ENCODE measurements around the gene DCP1B. TPM values are rescaled to one million over a fixed set of nuclear protein-coding genes. Genes with fewer than 3 reads are reported as not detected.
A peak's percentile ranks its signal among the peaks of the same experiment; 100 is the strongest.

DCP1B gene
- total and polyA plus RNA-seq, 12 donors, result 12.4 to 47.9 (median 28.5) TPM

DNA sequence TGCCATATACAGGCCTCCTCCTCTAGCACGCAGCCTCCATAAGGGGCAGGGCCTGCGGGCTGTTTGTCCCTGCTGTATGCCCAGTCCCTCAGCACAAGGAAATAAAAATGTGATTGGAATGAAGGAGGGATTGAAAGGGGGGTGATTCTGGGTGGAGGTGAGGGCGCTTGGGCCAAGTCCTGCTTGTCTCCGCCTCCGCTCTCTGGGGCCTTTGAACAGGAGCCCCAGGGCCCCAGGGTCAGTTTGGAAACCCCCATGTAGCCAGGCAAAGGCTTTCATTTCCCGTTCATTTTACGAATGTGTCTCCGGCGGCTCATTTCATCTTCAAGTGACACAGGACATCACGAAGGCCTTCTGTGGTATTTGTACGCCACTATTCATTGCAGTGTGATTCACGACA is 81.3 kb downstream of the DCP1B start:
- H3K27ac ChIP-seq, result no peak overlapping the region
- H3K36me3 ChIP-seq (replicated peaks in 1 of 2), result no peaks in the 10 kb centered on the region
- 90 to 95% (median 95%) methylated on average over 12 of the region's 12 CpGs for WGBS, 4 donors
- no peaks in the 10 kb centered on the region for H3K9me3 ChIP-seq (replicated peaks in 1 of 3)
- TF ChIP-seq, protein P1, sequence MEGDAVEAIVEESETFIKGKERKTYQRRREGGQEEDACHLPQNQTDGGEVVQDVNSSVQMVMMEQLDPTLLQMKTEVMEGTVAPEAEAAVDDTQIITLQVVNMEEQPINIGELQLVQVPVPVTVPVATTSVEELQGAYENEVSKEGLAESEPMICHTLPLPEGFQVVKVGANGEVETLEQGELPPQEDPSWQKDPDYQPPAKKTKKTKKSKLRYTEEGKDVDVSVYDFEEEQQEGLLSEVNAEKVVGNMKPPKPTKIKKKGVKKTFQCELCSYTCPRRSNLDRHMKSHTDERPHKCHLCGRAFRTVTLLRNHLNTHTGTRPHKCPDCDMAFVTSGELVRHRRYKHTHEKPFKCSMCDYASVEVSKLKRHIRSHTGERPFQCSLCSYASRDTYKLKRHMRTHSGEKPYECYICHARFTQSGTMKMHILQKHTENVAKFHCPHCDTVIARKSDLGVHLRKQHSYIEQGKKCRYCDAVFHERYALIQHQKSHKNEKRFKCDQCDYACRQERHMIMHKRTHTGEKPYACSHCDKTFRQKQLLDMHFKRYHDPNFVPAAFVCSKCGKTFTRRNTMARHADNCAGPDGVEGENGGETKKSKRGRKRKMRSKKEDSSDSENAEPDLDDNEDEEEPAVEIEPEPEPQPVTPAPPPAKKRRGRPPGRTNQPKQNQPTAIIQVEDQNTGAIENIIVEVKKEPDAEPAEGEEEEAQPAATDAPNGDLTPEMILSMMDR (IDR thresholded peaks at IDR 0.05), result no peak
- no peak for TF ChIP-seq POLR2A (IDR thresholded peaks at IDR 0.05)
- H3K27me3 ChIP-seq, result no peaks in the 10 kb centered on the region
- H3K4me1 ChIP-seq (replicated peaks in 1 of 2), result no peaks in the 10 kb centered on the region
- H3K4me3 ChIP-seq, result no peak overlapping the region
- intact Hi-C loops (cut with DNase I), result no loop called here
- peak in 4 of 7 donors; percentile 5 to 43 (median 8) for DNase-seq

DNA sequence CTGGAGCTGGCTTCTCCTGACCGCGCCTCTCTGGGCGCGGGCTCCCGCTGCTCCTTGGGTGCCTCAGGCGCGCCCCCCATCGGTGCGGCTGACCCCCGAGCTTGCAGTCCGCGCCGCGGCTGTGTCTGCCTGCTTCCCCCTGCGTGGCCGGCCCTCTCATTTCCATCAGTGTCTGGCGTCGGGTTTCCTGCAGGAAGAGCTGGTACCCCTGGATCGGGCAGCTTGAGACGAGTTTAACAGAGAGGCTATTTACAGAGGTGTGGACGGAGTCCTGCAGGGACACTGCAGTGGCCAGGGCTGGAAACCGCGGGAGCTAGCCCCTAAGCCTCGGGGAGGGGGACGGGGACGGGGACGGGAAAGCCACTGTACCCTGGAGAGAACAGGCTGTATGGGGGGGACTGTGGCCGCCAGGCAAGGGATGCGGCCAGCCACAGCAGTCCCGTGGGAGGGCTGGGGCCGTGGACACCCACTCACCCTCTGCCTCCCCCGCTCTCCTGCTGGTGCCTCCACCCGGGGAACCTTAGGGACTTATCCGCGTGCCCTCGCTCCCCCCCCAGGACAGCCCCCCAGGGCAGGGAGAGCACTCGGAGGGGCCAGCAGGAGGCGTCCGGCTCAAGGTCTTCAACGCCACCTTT is 82.1 kb downstream of the DCP1B start:
- Histone ChIP-seq H3K27me3 (no peaks in the 10 kb centered on the region), H3K9me3 (replicated peaks in 1 of 3) (no peaks in the 10 kb centered on the region), H3K4me1 (replicated peaks in 1 of 2) (peaks cover 0 to 4% of the 10 kb centered on the region in 2 donors), H3K36me3 (replicated peaks in 1 of 2) (no peaks in the 10 kb centered on the region), H3K27ac (no peak overlapping the region), H3K4me3 (no peak overlapping the region)
- peak in 4 of 7 donors; percentile 8 to 28 (median 18) for DNase-seq
- TF ChIP-seq, protein P1 (IDR thresholded peaks at IDR 0.05), result no peak
- no peak for TF ChIP-seq POLR2A (IDR thresholded peaks at IDR 0.05)
- 76 to 89% (median 81%) methylated on average over 7 to 40 of the region's 40 CpGs for WGBS, 4 donors
- intact Hi-C loops (cut with DNase I), result no loop called here

DNA sequence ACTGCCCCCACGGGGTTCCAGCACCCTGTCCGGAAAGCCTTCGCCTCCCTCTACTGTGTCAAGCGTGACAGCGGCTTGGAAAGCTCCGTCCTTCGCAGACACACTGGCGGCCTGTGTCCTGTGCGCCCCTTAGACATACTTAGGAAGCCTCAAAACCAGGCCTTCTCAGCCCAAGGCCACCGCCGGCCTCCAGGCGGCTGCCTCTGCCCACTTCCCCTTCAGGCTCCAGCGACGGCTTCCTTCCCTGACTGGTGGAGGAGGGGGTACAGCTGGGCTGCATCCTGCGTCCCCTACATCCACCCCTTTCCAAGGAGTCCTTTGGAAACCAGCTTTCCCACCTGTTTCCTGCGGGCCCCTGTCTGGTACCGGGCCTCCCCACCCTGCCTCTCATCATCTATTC is 83.3 kb downstream of the DCP1B start:
- Histone ChIP-seq H3K4me3 (no peak overlapping the region), H3K27me3 (no peaks in the 10 kb centered on the region), H3K36me3 (replicated peaks in 1 of 2) (no peaks in the 10 kb centered on the region), H3K4me1 (replicated peaks in 1 of 2) (peaks cover 6% of the 10 kb centered on the region in 2 donors), H3K27ac (no peak overlapping the region), H3K9me3 (replicated peaks in 1 of 3) (no peaks in the 10 kb centered on the region)
- intact Hi-C loops (cut with DNase I), result no loop called here
- 68 to 83% (median 80%) methylated on average over 13 to 17 of the region's 17 CpGs for WGBS, 4 donors
- peak in 5 of 7 donors; percentile 17 to 50 (median 37) for DNase-seq
- TF ChIP-seq POLR2A (IDR thresholded peaks at IDR 0.05), result no peak
- TF ChIP-seq, protein P1 (IDR thresholded peaks at IDR 0.05), result no peak

DNA sequence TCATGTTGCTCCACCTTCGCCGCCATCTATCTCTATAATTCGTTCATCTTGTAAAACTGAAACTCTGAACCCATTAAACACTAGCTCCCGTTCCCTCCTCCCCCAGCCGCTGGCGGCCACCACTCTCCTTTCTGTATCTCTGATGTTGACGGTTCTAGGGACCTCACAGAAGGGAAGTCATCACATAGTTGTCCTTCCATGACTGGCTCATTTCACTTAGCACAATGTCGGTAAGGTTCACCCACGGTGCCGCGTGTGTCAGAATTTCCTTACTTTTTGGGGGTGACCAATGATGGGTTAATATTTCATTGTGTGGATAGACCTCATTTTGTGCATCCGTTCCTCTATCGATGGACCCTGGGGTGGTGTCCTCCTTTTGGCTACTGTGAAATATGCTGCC is 83.8 kb downstream of the DCP1B start:
- Histone ChIP-seq H3K27ac (no peak overlapping the region), H3K36me3 (replicated peaks in 1 of 2) (no peaks in the 10 kb centered on the region), H3K4me3 (no peak overlapping the region), H3K27me3 (no peaks in the 10 kb centered on the region), H3K9me3 (replicated peaks in 1 of 3) (no peaks in the 10 kb centered on the region), H3K4me1 (replicated peaks in 1 of 2) (peaks cover 6% of the 10 kb centered on the region in 2 donors)
- DNase-seq, result peak in 1 of 7 donors; percentile 17
- 92 to 96% (median 93%) methylated on average over 13 of the region's 13 CpGs for WGBS, 4 donors
- intact Hi-C loops (cut with DNase I), result no loop called here
- TF ChIP-seq, protein P1 (IDR thresholded peaks at IDR 0.05), result no peak
- no peak for TF ChIP-seq POLR2A (IDR thresholded peaks at IDR 0.05)
